HFFc6 (cell line): ENCODE data around the gene CDC45. TPM values are rescaled to one million over a fixed set of nuclear protein-coding genes. Genes with fewer than 3 reads are reported as not detected.

Experiments
- DNase-seq: peaks from one replicate; pipeline ENCODE4 v3.0.0-alpha.2; 2018
- H3K27ac Mint-ChIP-seq: 2 replicates; pipeline ENCODE4 v1.8.0; 2020; ENCODE audit warnings: mild to moderate bottlenecking, mixed read lengths
- H3K27me3 Mint-ChIP-seq: 2 replicates; pipeline ENCODE4 v1.8.0; 2021; ENCODE audit warnings: mild to moderate bottlenecking, moderate library complexity, mixed read lengths; ENCODE audit not compliant: insufficient read depth
- H3K36me3 Mint-ChIP-seq: 2 replicates; pipeline ENCODE4 v1.8.0; 2021; ENCODE audit warnings: low read depth, mixed read lengths
- H3K4me1 Mint-ChIP-seq: 2 replicates; pipeline ENCODE4 v1.8.0; 2020; ENCODE audit warnings: low read depth, mixed read lengths
- H3K4me3 Mint-ChIP-seq: 2 replicates; pipeline ENCODE4 v1.8.0; 2020; ENCODE audit warnings: mild to moderate bottlenecking, moderate library complexity, mixed read lengths
- H3K9me3 Mint-ChIP-seq: 2 replicates; pipeline ENCODE4 v1.8.0; 2020; ENCODE audit warnings: mild to moderate bottlenecking, mixed read lengths
- CTCF ChIP-seq: fragments of 200-600 bp; sonication (generic); IDR thresholded peaks from 2 replicates; pipeline ENCODE4 v1.5.0; 2021; ENCODE audit warnings: antibody characterized with exemption, mild to moderate bottlenecking
- total RNA-seq, 6 experiments: library from RNA; stranded (reverse); fragmentation: NEBNext Ultra II Directional; extraction: Animal tissue kit (Norgen Biotek cat#: 25700); gene quantifications; 2 replicates in 1 of 6; 3 replicates in 5 of 6; pipeline ENCODE4 v1.2.3, GENCODE V29; 2021

The CDC45 gene
- total RNA-seq, 6 experiments from 2014 or later = 8.8 to 17.4 (median 16.2) TPM

GRCh38 chr22:19499880-19500242 is 20.1 kb downstream of the CDC45 start:
- no peak overlapping the region for H3K4me3 Mint-ChIP-seq
- peaks cover 4% of the 10 kb centered on the region for H3K36me3 Mint-ChIP-seq
- no peaks in the 10 kb centered on the region; the same call in 1 of the 2 replicates for H3K27me3 Mint-ChIP-seq
- no peak overlapping the region for H3K27ac Mint-ChIP-seq
- no peak for TF ChIP-seq CTCF
- DNase-seq = no peak
- H3K9me3 Mint-ChIP-seq = no peaks in the 10 kb centered on the region
- H3K4me1 Mint-ChIP-seq = peaks cover 15% of the 10 kb centered on the region

GRCh38 chr22:19501897-19502447 is 22.3 kb downstream of the CDC45 start:
- no peaks in the 10 kb centered on the region for H3K36me3 Mint-ChIP-seq
- H3K4me1 Mint-ChIP-seq = peaks cover 8% of the 10 kb centered on the region
- no peak overlapping the region for H3K4me3 Mint-ChIP-seq
- no peaks in the 10 kb centered on the region; the same call in 1 of the 2 replicates for H3K27me3 Mint-ChIP-seq
- TF ChIP-seq CTCF = no peak
- H3K27ac Mint-ChIP-seq = no peak overlapping the region
- DNase-seq = no peak
- no peaks in the 10 kb centered on the region for H3K9me3 Mint-ChIP-seq

GRCh38 chr22:19503367-19503766 is 23.6 kb downstream of the CDC45 start:
- Mint-ChIP-seq H3K27ac (no peak overlapping the region), H3K9me3 (no peaks in the 10 kb centered on the region), H3K4me1 (no peaks in the 10 kb centered on the region), H3K36me3 (no peaks in the 10 kb centered on the region), H3K4me3 (no peak overlapping the region), H3K27me3 (no peaks in the 10 kb centered on the region)
- TF ChIP-seq CTCF = no peak
- DNase-seq = no peak

- TF ChIP-seq CTCF = peak; percentile 20; the same call in 1 of the 2 replicates
- no peak overlapping the region for H3K27ac Mint-ChIP-seq
- no peak overlapping the region for H3K4me3 Mint-ChIP-seq
- H3K36me3 Mint-ChIP-seq = no peaks in the 10 kb centered on the region
- H3K9me3 Mint-ChIP-seq = no peaks in the 10 kb centered on the region
- no peaks in the 10 kb centered on the region for H3K27me3 Mint-ChIP-seq
- H3K4me1 Mint-ChIP-seq = no peaks in the 10 kb centered on the region
- no peak for DNase-seq
Observed at GRCh38 chr22:19503869-19504268, 24.1 kb downstream of the CDC45 start.

GRCh38 chr22:19504900-19505734 is 25.4 kb downstream of the CDC45 start:
- H3K4me3 Mint-ChIP-seq = no peak overlapping the region
- DNase-seq = no peak
- no peak overlapping the region for H3K27ac Mint-ChIP-seq
- no peaks in the 10 kb centered on the region for H3K9me3 Mint-ChIP-seq
- H3K4me1 Mint-ChIP-seq = no peaks in the 10 kb centered on the region
- peaks cover 1% of the 10 kb centered on the region; the same call in 1 of the 2 replicates for H3K27me3 Mint-ChIP-seq
- no peaks in the 10 kb centered on the region for H3K36me3 Mint-ChIP-seq
- TF ChIP-seq CTCF = no peak
